Measurements from ENCODE around the gene MYO15B.

- TF ChIP-seq, protein P1, sequence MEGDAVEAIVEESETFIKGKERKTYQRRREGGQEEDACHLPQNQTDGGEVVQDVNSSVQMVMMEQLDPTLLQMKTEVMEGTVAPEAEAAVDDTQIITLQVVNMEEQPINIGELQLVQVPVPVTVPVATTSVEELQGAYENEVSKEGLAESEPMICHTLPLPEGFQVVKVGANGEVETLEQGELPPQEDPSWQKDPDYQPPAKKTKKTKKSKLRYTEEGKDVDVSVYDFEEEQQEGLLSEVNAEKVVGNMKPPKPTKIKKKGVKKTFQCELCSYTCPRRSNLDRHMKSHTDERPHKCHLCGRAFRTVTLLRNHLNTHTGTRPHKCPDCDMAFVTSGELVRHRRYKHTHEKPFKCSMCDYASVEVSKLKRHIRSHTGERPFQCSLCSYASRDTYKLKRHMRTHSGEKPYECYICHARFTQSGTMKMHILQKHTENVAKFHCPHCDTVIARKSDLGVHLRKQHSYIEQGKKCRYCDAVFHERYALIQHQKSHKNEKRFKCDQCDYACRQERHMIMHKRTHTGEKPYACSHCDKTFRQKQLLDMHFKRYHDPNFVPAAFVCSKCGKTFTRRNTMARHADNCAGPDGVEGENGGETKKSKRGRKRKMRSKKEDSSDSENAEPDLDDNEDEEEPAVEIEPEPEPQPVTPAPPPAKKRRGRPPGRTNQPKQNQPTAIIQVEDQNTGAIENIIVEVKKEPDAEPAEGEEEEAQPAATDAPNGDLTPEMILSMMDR (IDR thresholded peaks at IDR 0.05), result peak in 3 of 6 experiments; percentile 17 to 57 (median 26)
- no peak for TF ChIP-seq POLR2A (IDR thresholded peaks at IDR 0.05)
Observed at GRCh38 chr17:75587675-75588595, at the start of gene MYO15B.

Data from adrenal gland (tissue), 5 donors.